GM18526 (cell line): ENCODE results near the gene NBAS.

Experiments
- POLR2A ChIP-seq: IDR thresholded peaks from 3 replicates; pipeline ENCODE4 v1.6.1; 2011; ENCODE audit not compliant: insufficient read length; ENCODE audit errors: extremely low read depth

NBAS gene

GRCh38 chr2:15481000-15481399 is 80.1 kb downstream of the NBAS start:
- no peak for TF ChIP-seq POLR2A

GRCh38 chr2:15480552-15480951 is 80.6 kb downstream of the NBAS start:
- TF ChIP-seq POLR2A: no peak

GRCh38 chr2:15472876-15473275 is 88.3 kb downstream of the NBAS start:
- TF ChIP-seq POLR2A: no peak

GRCh38 chr2:15472133-15472532 is 89.0 kb downstream of the NBAS start:
- no peak for TF ChIP-seq POLR2A

- no peak for TF ChIP-seq POLR2A
Observed at GRCh38 chr2:15471606-15472005, 89.5 kb downstream of the NBAS start.

- no peak for TF ChIP-seq POLR2A
Observed at GRCh38 chr2:15460112-15460620, 101.0 kb downstream of the NBAS start.

- no peak for TF ChIP-seq POLR2A
Observed at GRCh38 chr2:15458277-15458676, 102.9 kb downstream of the NBAS start.

GRCh38 chr2:15457868-15458267 is 103.3 kb downstream of the NBAS start:
- no peak for TF ChIP-seq POLR2A

- no peak for TF ChIP-seq POLR2A
Observed at GRCh38 chr2:15456352-15456751, 104.8 kb downstream of the NBAS start.

GRCh38 chr2:15450808-15451207 is 110.3 kb downstream of the NBAS start:
- no peak for TF ChIP-seq POLR2A

GRCh38 chr2:15449556-15450236 is 111.4 kb downstream of the NBAS start:
- no peak for TF ChIP-seq POLR2A

- TF ChIP-seq POLR2A: no peak
Observed at GRCh38 chr2:15448250-15448839, 112.8 kb downstream of the NBAS start.

- TF ChIP-seq POLR2A: no peak
Observed at GRCh38 chr2:15447381-15447780, 113.8 kb downstream of the NBAS start.

GRCh38 chr2:15446961-15447360 is 114.2 kb downstream of the NBAS start:
- TF ChIP-seq POLR2A: no peak

GRCh38 chr2:15445891-15446562 is 115.1 kb downstream of the NBAS start:
- TF ChIP-seq POLR2A: no peak

GRCh38 chr2:15436195-15436594 is 124.9 kb downstream of the NBAS start:
- no peak for TF ChIP-seq POLR2A
